ENCODE measurements around the gene GUCA2A.

DNA sequence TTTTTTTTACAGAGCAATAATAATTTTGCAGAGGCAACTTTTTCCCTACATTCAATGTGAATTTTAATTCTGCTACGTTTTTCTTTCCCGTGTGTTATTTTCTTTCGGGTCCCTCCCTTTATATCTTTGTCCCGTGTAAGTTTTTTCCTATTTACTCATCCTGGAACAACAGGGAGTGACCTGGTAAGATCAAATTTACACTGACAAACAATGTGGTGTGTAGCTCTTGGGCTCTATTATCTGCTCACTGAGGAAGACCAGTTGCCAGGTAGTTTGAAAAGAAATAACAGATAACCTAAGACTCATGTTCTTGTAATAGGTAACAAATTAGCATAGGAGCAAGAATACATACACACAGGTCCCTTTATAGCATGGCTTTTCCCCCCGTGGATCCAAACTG lies 33.7 kb upstream of the GUCA2A start:
- TF ChIP-seq, protein P1, sequence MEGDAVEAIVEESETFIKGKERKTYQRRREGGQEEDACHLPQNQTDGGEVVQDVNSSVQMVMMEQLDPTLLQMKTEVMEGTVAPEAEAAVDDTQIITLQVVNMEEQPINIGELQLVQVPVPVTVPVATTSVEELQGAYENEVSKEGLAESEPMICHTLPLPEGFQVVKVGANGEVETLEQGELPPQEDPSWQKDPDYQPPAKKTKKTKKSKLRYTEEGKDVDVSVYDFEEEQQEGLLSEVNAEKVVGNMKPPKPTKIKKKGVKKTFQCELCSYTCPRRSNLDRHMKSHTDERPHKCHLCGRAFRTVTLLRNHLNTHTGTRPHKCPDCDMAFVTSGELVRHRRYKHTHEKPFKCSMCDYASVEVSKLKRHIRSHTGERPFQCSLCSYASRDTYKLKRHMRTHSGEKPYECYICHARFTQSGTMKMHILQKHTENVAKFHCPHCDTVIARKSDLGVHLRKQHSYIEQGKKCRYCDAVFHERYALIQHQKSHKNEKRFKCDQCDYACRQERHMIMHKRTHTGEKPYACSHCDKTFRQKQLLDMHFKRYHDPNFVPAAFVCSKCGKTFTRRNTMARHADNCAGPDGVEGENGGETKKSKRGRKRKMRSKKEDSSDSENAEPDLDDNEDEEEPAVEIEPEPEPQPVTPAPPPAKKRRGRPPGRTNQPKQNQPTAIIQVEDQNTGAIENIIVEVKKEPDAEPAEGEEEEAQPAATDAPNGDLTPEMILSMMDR (conservative IDR thresholded peaks at IDR 0.05): no peak
- no peak for TF ChIP-seq ZFX (IDR thresholded peaks at IDR 0.05)
